Ascending aorta (tissue), 2 donors: ENCODE results near the gene MGME1. TPM values are rescaled to one million over a fixed set of nuclear protein-coding genes. Genes with fewer than 3 reads are reported as not detected.

Source experiments
- DNase-seq, 2 donors: peaks; one replicate each; pipeline ENCODE4 v3.0.0-alpha.2; 2019; ENCODE audit warnings: low spot score in 2 of 2
- H3K27ac ChIP-seq, 2 donors: fragments of 200-600 bp; sonication (generic); one replicate each; pipeline ENCODE4 v1.5.1; 2016 to 2017; ENCODE audit warnings: mild to moderate bottlenecking in 1 of 2
- H3K27me3 ChIP-seq: fragments of 200-600 bp; sonication (generic); one replicate; pipeline ENCODE4 v1.5.1; 2017
- H3K36me3 ChIP-seq, 2 donors: fragments of 200-600 bp; sonication (generic); one replicate each; pipeline ENCODE4 v1.5.1; 2016
- H3K4me1 ChIP-seq, 2 donors: fragments of 200-600 bp; sonication (generic); one replicate each; pipeline ENCODE4 v1.5.1; 2016 to 2017; ENCODE audit warnings: mild to moderate bottlenecking in 1 of 2
- H3K4me3 ChIP-seq, 2 donors: fragments of 200-600 bp; sonication (generic); one replicate each; pipeline ENCODE4 v1.5.1; 2016 to 2017; ENCODE audit warnings: mild to moderate bottlenecking in 1 of 2
- H3K9me3 ChIP-seq, 2 donors: fragments of 200-600 bp; sonication (generic); one replicate each; pipeline ENCODE4 v1.5.1; 2016
- intact Hi-C: fragments of 100-400 bp; cut with DNase I; formaldehyde crosslinking; loops from one replicate; pipeline ENCODE4 v1.15.1; 2023
- total RNA-seq: library from RNA; depleted of rRNA; stranded (reverse); fragments of >200 nt; gene quantifications from one replicate; pipeline ENCODE4 v1.1.0, GENCODE V29; 2016
- TF ChIP-seq, protein P1 (sequence below), 3 experiments: fragments of 200-600 bp in 2 of 3; fragments of 450-650 bp in 1 of 3; sonication (generic) in 2 of 3; IDR thresholded peaks; one replicate each; pipeline ENCODE4 v1.5.1; 2016 to 2019; ENCODE audit warnings: antibody characterized with exemption in 3 of 3, mild to moderate bottlenecking in 1 of 3, moderate library complexity in 1 of 3

MGME1 gene
- total RNA-seq, 1 donor from 2014 or later = 0.85 TPM

DNA sequence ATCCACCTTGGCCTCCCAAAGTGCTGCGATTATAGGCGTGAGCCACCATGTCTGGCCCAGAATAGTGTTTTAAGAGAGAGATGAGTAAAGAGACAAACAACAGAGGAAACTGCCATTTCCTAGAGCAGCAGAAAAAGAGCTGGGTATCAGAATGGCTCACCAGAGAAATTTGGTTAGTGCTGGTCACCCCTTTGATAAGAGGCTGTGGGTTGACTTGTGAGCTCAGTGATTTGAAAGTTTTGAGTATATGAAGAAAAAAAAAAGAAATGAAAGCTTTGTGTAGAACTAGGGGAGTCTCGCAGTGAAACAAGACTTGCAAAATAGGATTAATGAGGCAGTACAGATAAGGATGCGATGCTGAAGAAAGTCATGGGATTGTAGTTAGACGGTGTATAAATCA lies 29.6 kb downstream of the MGME1 start:
- intact Hi-C loops = loop anchor here (5.0 kb wide), 1 partner anchor 41 kb away; no protein-coding TSS in a partner anchor
- TF ChIP-seq, protein P1, sequence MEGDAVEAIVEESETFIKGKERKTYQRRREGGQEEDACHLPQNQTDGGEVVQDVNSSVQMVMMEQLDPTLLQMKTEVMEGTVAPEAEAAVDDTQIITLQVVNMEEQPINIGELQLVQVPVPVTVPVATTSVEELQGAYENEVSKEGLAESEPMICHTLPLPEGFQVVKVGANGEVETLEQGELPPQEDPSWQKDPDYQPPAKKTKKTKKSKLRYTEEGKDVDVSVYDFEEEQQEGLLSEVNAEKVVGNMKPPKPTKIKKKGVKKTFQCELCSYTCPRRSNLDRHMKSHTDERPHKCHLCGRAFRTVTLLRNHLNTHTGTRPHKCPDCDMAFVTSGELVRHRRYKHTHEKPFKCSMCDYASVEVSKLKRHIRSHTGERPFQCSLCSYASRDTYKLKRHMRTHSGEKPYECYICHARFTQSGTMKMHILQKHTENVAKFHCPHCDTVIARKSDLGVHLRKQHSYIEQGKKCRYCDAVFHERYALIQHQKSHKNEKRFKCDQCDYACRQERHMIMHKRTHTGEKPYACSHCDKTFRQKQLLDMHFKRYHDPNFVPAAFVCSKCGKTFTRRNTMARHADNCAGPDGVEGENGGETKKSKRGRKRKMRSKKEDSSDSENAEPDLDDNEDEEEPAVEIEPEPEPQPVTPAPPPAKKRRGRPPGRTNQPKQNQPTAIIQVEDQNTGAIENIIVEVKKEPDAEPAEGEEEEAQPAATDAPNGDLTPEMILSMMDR (IDR thresholded peaks at IDR 0.05) = no peak
- no peaks in the 10 kb centered on the region for H3K27me3 ChIP-seq
- H3K36me3 ChIP-seq = no peaks in the 10 kb centered on the region
- H3K27ac ChIP-seq = no peak overlapping the region
- H3K9me3 ChIP-seq = no peaks in the 10 kb centered on the region
- DNase-seq = no peak
- no peaks in the 10 kb centered on the region for H3K4me1 ChIP-seq
- no peak overlapping the region for H3K4me3 ChIP-seq

GRCh38 chr20:17999566-17999965 lies 30.7 kb downstream of the MGME1 start:
- Histone ChIP-seq H3K9me3 (no peaks in the 10 kb centered on the region), H3K36me3 (no peaks in the 10 kb centered on the region), H3K4me3 (no peak overlapping the region), H3K27me3 (no peaks in the 10 kb centered on the region), H3K4me1 (no peaks in the 10 kb centered on the region), H3K27ac (no peak overlapping the region)
- TF ChIP-seq, protein P1 (IDR thresholded peaks at IDR 0.05) = no peak
- intact Hi-C loops = loop anchor here (5.0 kb wide), 1 partner anchor 42 kb away; no protein-coding TSS in a partner anchor
- no peak for DNase-seq

GRCh38 chr20:18001131-18001921 lies 32.5 kb downstream of the MGME1 start:
- peak; percentile 26 to 83 for DNase-seq
- H3K27ac ChIP-seq = no peak overlapping the region

DNA sequence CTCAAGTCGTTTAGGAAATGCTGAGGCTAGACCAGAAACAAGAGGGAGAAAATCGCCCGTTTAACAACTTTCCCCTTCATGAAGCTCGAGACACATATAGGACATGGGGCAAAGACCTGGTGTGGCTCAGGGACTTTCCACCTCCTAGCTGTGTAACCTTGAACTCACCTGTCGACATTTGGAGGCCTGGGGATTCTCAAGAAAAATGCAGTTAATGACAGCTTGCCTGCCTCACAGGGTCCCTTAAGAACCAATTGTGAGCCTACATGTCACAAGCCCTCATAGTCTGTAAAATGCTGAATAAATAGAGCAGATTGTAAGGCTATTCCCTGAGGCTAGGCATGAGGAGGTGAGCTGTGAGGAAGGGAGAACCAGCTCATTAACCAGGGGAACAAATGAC lies 35.1 kb downstream of the MGME1 start:
- Histone ChIP-seq H3K27me3 (no peaks in the 10 kb centered on the region), H3K4me1 (no peaks in the 10 kb centered on the region), H3K9me3 (no peaks in the 10 kb centered on the region), H3K4me3 (no peak overlapping the region), H3K27ac (no peak overlapping the region), H3K36me3 (no peaks in the 10 kb centered on the region)
- TF ChIP-seq, protein P1 (IDR thresholded peaks at IDR 0.05) = no peak
- intact Hi-C loops = no loop called here
- no peak for DNase-seq

More at GRCh38 chr20:18001131-18001921, 32.5 kb downstream of the MGME1 start:
- H3K4me1 ChIP-seq = no peaks in the 10 kb centered on the region
- no peak overlapping the region for H3K4me3 ChIP-seq
- TF ChIP-seq, protein P1 (IDR thresholded peaks at IDR 0.05) = no peak
- H3K27me3 ChIP-seq = no peaks in the 10 kb centered on the region
- H3K9me3 ChIP-seq = no peaks in the 10 kb centered on the region
- H3K36me3 ChIP-seq = no peaks in the 10 kb centered on the region
- intact Hi-C loops = no loop called here

DNA sequence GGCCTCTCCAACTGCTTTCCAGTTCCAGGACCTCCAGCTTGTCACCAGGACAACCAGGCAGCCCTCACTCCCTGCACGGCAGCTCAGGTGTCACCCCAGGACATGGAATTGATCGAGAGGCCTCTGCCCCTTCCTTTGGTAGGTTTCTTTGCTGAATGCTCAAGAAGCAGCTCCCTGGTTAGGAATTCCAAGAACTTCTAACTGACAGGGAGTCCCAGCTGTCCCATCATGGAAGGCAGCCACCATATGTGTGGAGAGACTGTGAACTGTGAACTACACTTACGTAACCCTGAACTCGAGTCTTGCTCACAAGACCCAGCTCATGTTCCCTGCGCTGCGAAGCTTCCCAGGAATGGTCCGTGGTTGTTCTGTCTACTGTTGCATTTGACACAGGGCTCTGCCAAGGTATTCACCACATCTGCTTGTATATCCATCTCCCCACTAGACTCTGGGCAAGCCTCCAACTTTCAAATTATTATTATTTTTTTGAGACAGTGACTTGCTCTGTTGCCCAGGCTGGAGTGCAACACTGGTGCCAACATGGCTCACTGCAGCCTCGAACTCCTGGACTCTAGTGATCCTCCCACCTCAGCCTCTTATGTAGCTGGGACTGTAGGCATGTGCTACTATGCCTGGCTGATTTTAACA lies 35.7 kb downstream of the MGME1 start:
- TF ChIP-seq, protein P1 (IDR thresholded peaks at IDR 0.05) = no peak
- intact Hi-C loops = no loop called here
- Histone ChIP-seq H3K9me3 (no peaks in the 10 kb centered on the region), H3K27ac (no peak overlapping the region), H3K27me3 (no peaks in the 10 kb centered on the region), H3K36me3 (no peaks in the 10 kb centered on the region), H3K4me3 (no peak overlapping the region), H3K4me1 (no peaks in the 10 kb centered on the region)
- no peak for DNase-seq
